ENCODE results near the gene DZIP1. TPM values are rescaled to one million over a fixed set of nuclear protein-coding genes. Genes with fewer than 3 reads are reported as not detected.
A peak's percentile ranks its signal among the peaks of the same experiment; 100 is the strongest.

Gene DZIP1
- total and polyA plus RNA-seq, 2 of the 13 experiments (the other 11 are each of a cell fraction or from before 2014, with no cell fraction given) = 11.0 to 36.7 TPM

DNA sequence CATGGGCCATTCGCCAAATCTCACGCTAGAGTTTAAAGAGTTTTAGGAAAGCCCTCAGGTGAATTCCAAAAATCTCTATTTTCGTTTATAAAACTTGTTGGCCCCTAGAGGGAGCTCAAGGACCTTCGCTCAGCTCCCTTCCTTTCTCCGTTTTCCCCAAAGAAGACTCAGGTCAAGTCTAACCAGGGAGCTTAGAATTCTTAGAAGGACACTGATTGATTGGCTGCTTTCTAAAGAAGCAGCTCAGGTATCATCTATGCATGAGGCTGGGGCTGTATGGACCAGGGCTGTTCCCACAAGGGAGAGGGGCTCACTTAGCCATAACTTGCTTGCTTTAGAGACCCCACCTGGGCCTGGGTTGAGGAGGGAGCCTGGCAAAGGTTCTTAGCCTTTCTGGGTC, 20.5 kb downstream of the DZIP1 start:
- WGBS (ENCODE audit: low lambda C conversion rate) = 48% methylated on average over 5 of the region's 5 CpGs
- no peaks in the 10 kb centered on the region for H3K27me3 ChIP-seq (ENCODE audit: control insufficient read depth in 1 of 2, insufficient read depth in 2 of 2, low read length in 2 of 2)
- H3K9me3 ChIP-seq (ENCODE audit: low read length) = peaks cover 4% of the 10 kb centered on the region; the same call in 1 of the 2 replicates
- no peak overlapping the region for H2AFZ ChIP-seq (ENCODE audit: low read length)
- no peak overlapping the region for H3K4me2 ChIP-seq (ENCODE audit: low read depth, low read length)
- no peaks in the 10 kb centered on the region for H3K4me1 ChIP-seq (ENCODE audit: insufficient read depth, low read length)
- H3K79me2 ChIP-seq (ENCODE audit: insufficient read depth, low read length) = no peaks in the 10 kb centered on the region
- in situ Hi-C loops (cut with HindIII; ENCODE audit: extremely low pct_ligation_motif_present, low pct_unique_long_range_greater_than_20kb) = loop anchor here (5.0 kb wide), 1 partner anchor 213 kb away; no protein-coding TSS in a partner anchor
- ATAC-seq = peak; percentile 71
- BruUV-seq (replicated peaks) = no TSS peak
- intact Hi-C loops (cut with micrococcal nuclease; ENCODE audit: unreplicated experiment) = loop anchor here (1.0 kb wide), 3 partner anchors 37 to 356 kb away; no protein-coding TSS in a partner anchor
- H4K20me1 ChIP-seq (ENCODE audit: insufficient read depth, low read length) = no peaks in the 10 kb centered on the region
- H3K27ac ChIP-seq (ENCODE audit: extremely low read length, insufficient read depth, low read length) = no peak overlapping the region
- peak; percentile 39 for FAIRE-seq
- TF ChIP-seq SMC3 (IDR thresholded peaks at IDR 0.05; ENCODE audit: low read length) (peak; percentile 69; the same call in 1 of the 2 replicates), ZNF772 (CRISPR knock-in tag; IDR thresholded peaks at IDR 0.05) (no peak), STAG1 (CRISPR knock-in tag; IDR thresholded peaks at IDR 0.05) (peak; percentile 71)
- TF ChIP-seq, protein P1, sequence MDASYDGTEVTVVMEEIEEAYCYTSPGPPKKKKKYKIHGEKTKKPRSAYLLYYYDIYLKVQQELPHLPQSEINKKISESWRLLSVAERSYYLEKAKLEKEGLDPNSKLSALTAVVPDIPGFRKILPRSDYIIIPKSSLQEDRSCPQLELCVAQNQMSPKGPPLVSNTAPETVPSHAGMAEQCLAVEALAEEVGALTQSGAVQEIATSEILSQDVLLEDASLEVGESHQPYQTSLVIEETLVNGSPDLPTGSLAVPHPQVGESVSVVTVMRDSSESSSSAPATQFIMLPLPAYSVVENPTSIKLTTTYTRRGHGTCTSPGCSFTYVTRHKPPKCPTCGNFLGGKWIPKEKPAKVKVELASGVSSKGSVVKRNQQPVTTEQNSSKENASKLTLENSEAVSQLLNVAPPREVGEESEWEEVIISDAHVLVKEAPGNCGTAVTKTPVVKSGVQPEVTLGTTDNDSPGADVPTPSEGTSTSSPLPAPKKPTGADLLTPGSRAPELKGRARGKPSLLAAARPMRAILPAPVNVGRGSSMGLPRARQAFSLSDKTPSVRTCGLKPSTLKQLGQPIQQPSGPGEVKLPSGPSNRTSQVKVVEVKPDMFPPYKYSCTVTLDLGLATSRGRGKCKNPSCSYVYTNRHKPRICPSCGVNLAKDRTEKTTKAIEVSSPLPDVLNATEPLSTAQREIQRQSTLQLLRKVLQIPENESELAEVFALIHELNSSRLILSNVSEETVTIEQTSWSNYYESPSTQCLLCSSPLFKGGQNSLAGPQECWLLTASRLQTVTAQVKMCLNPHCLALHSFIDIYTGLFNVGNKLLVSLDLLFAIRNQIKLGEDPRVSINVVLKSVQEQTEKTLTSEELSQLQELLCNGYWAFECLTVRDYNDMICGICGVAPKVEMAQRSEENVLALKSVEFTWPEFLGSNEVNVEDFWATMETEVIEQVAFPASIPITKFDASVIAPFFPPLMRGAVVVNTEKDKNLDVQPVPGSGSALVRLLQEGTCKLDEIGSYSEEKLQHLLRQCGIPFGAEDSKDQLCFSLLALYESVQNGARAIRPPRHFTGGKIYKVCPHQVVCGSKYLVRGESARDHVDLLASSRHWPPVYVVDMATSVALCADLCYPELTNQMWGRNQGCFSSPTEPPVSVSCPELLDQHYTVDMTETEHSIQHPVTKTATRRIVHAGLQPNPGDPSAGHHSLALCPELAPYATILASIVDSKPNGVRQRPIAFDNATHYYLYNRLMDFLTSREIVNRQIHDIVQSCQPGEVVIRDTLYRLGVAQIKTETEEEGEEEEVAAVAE (CRISPR knock-in tag; IDR thresholded peaks at IDR 0.05; ENCODE audit: borderline replicate concordance) = 0 out of 2 replicates have a peak, but pooled peaks have one; percentile 32
- TF ChIP-seq, protein P2, sequence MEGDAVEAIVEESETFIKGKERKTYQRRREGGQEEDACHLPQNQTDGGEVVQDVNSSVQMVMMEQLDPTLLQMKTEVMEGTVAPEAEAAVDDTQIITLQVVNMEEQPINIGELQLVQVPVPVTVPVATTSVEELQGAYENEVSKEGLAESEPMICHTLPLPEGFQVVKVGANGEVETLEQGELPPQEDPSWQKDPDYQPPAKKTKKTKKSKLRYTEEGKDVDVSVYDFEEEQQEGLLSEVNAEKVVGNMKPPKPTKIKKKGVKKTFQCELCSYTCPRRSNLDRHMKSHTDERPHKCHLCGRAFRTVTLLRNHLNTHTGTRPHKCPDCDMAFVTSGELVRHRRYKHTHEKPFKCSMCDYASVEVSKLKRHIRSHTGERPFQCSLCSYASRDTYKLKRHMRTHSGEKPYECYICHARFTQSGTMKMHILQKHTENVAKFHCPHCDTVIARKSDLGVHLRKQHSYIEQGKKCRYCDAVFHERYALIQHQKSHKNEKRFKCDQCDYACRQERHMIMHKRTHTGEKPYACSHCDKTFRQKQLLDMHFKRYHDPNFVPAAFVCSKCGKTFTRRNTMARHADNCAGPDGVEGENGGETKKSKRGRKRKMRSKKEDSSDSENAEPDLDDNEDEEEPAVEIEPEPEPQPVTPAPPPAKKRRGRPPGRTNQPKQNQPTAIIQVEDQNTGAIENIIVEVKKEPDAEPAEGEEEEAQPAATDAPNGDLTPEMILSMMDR (CRISPR knock-in tag; IDR thresholded peaks at IDR 0.05) = peak; percentile 69
- peak; percentile 29 for DNase-seq (ENCODE audit: low spot score)
- ChIA-PET POLR2A (no interaction called here), CTCF (ENCODE audit: low intra/inter-chr PET ratio, low total read pairs) (interaction anchor here (1.2 to 2.5 kb wide), 3 partner anchors 37 to 357 kb away, joined by 4 to 15 read pairs (median 11); no protein-coding TSS in a partner anchor)
- H3K4me3 ChIP-seq (replicated peaks in 1 of 3; ENCODE audit: insufficient read depth in 1 of 3, low read depth in 2 of 3, low read length in 3 of 3) = no peak overlapping the region
- peaks cover 9 to 55% of the 10 kb centered on the region in 2 experiments; a peak in 4 of 5 replicates for H3K36me3 ChIP-seq (replicated peaks in 1 of 2; ENCODE audit: control insufficient read depth in 1 of 2, insufficient read depth in 2 of 2, low read length in 2 of 2)
- H3K9ac ChIP-seq (ENCODE audit: insufficient read depth, low read depth, low read length) = no peak overlapping the region

Measured in HepG2 (cell line).